ENCODE measurements around the gene MARK3. TPM values are rescaled to one million over a fixed set of nuclear protein-coding genes. Genes with fewer than 3 reads are reported as not detected.

Gene MARK3
- 58.6 to 62.8 TPM (median 60.5 TPM) in 5 replicates for total RNA-seq (2022; extraction: Qiagen RNA extraction; ENCODE audit: low read depth)

DNA sequence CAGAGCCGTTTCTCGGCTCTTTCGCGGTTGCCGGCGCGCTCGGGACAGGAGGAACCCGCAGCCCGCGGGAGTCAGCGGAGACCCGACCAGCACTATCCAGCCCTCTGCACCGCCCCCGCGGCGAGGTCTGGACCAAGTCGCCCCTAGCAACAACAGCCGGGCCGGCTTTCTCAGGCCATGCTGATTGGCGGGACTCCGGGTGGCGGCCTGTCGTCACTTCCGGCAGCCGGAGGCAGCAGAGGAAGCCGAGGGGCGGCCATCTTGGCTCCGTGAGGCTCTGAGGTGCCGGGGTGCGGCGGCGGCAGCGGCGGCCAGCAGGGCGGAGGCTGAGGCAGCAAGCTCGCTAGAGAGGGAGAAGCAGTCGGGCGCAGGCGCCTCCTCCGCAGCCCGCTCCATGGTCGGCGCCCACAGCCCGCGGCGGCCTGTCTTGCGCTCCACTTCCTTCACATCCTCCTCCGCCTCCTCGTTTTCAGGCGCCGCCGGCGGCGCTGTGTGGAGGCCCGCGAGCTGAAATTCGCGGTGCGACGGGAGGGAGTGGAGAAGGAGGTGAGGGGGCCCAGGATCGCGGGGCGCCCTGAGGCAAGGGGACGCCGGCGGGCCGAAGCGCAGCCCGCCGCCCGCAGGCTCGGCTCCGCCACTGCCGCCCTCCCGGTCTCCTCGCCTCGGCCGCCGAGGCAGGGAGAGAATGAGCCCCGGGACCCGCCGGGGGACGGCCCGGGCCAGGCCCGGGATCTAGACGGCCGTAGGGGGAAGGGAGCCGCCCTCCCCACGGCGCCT, at the start of gene MARK3:
Gene MARK3, plus strand, starts transcription at position 264 of the 777 bp plus-strand sequence. CDS start 615 bp downstream, outside the sequence.

DNA sequence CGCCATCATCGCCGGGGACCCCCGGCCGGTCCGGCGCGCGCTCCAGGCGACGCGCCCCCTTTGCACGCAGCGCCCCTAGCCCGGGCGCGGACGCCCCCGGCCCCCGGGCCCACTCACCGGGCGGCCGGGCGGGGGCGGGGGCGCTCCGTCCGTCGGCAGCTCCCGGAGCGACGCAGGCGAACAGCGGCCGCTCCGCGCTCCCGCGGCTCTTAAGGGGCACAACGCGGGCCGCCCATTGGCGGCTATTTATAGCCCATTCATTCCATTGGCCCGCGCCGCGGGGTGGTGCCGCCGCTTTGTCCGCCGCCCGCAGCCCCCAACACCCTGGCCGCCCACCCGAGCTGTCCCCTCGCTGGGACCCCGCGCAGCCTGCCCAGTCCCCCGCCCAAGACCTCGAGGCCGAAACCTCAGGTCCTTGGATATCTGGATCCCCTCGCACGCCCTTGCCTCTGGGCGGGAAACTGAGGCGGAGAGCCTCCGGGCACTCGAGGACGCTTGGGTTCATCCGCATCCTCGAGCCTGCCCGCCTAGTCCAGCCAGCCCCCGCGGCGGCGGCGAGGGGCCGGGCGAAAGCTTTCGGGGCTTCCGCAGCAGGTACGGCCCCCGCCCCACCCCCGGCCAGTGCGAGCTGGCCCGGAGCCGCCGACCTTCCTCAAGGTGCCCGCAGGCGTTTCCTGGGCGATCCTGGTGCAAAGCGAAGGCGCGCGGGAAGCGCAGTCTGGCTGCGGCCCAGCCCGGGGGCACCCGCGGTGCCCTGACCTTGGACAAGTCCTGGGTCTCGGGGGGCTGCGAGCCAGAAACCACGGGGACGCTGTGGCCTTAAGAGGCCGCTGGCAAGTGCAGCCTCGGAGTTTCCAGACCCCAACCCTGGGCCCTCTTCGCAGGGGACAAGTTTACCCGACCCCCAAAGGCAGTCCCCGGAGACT, 137.7 kb downstream of the MARK3 start, which contains the start of gene CKB:
Gene CKB, minus strand, starts transcription at position 182 of the 926 bp plus-strand sequence. CDS start 337 bp downstream, outside the sequence.

DNA sequence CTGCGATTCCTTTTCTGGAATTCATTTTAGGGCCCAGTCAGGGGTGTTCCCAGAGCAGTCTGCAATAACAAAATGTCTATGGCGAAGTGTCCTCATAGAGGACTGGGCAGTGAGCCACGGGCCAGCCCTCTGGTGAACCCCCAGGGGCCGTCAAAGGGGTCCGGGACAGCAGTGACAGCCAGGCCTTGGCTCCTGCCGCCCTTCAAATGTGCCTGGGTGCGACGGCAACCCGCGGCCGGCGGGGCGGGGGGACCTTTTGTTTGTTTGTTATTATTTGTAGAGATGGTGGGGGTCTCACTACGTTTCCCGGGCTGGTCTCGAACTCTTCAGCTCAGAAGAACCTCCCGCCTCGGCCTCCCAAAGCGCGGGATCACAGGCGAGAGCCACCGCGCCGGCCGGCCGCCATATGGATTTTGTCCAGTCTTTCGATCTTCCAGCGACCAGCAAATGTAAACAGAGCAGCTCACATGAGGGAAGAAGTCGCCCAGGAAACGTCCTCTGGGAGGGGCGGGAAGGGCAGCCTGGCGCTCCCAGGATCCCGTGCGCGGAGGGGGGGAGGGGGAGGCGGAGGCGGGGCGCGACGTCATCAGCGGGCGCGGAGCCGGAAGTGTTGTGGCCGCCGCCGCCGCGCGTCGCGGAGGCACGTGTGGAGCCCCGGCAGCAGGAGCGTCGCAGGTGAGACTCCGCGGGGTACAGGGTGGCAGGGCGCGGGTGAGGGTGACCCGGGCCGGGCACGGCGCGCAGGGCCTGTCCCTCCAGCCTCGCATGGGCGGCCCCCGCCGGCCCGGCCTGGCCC, 143.6 kb downstream of the MARK3 start, which contains the start of gene TRMT61A:
Gene TRMT61A, plus strand, starts transcription at position 610 of the 796 bp plus-strand sequence. CDS start 783 bp downstream, outside the sequence.

Other genes starting within 250 kb of the MARK3 start
- 209 to 291 TPM (median 280 TPM) in 5 replicates for gene EIF5, start 51.2 kb upstream of the MARK3 start, total RNA-seq (2022; extraction: Qiagen RNA extraction; ENCODE audit: low read depth)
- 73.0 to 106 TPM (median 102 TPM) in 5 replicates for gene CKB, start 137.4 kb downstream of the MARK3 start, total RNA-seq (2022; extraction: Qiagen RNA extraction; ENCODE audit: low read depth)
- gene TRMT61A, start 143.8 kb downstream of the MARK3 start, total RNA-seq (2022; extraction: Qiagen RNA extraction; ENCODE audit: low read depth): 17.1 to 29.0 TPM (median 28.4 TPM) in 5 replicates
- 18.0 to 24.9 TPM (median 23.4 TPM) in 5 replicates for gene BAG5, start 177.2 kb downstream of the MARK3 start, total RNA-seq (2022; extraction: Qiagen RNA extraction; ENCODE audit: low read depth)
- 46.2 to 52.0 TPM (median 51.5 TPM) in 5 replicates for gene COA8, start 177.5 kb downstream of the MARK3 start, total RNA-seq (2022; extraction: Qiagen RNA extraction; ENCODE audit: low read depth)
- gene KLC1, start 243.8 kb downstream of the MARK3 start, total RNA-seq (2022; extraction: Qiagen RNA extraction; ENCODE audit: low read depth): 92.0 to 119 TPM (median 106 TPM) in 5 replicates

All from A549 treated with RU486 at 1 μM for 4 hours (cell line).